Neural progenitor cell (in vitro differentiated cells): ENCODE measurements around the gene TRPV5.

Source experiments
- CTCF ChIP-seq: fragments of 200-600 bp; sonication (generic); IDR thresholded peaks from 2 replicates; pipeline ENCODE4 v1.5.1; 2017; ENCODE audit warnings: antibody characterized with exemption, mild to moderate bottlenecking
- EZH2phosphoT487 ChIP-seq: fragments of 200-600 bp; sonication (generic); IDR thresholded peaks from 2 replicates; pipeline ENCODE4 v1.6.1; 2017; ENCODE audit warnings: antibody characterized with exemption

- TF ChIP-seq EZH2phosphoT487, result no peak
- no peak for TF ChIP-seq CTCF
Observed at GRCh38 chr7:142905759-142906158, 27.8 kb downstream of the TRPV5 start.
